WTC11 (cell line): Measurements from ENCODE around the gene WDR53. TPM values are rescaled to one million over a fixed set of nuclear protein-coding genes. Genes with fewer than 3 reads are reported as not detected.
"Not testable (repeated sequence)": the region's sequence is repeated elsewhere in the genome, so short reads cannot be mapped to it uniquely, and the experiment has no call there.

Experiments used
- ATAC-seq: fragments of 200-7000 bp; cut with Tn5 transposase; 2 replicates; pipeline ENCODE4 v1.10.0; 2021; ENCODE audit warnings: mild to moderate bottlenecking, moderate library complexity
- CTCF ChIA-PET: fragments of 300-600 bp; sonication (Branson Sonifier 250); formaldehyde crosslinking; loops from one replicate; lab custom pipeline; 2021; ENCODE audit warnings: antibody characterized with exemption; lab: Charles Lee
- POLR2A ChIA-PET: fragments of 350-600 bp; sonication (Branson Sonifier 250); formaldehyde crosslinking; loops from one replicate; lab custom pipeline; 2021; ENCODE audit warnings: antibody characterized with exemption; lab: Charles Lee
- DNase-seq: peaks from one replicate; pipeline ENCODE4 v3.0.0; 2021; ENCODE audit warnings: low spot score
- H3K27ac Mint-ChIP-seq: 2 replicates; pipeline ENCODE4 v1.8.0; 2021; ENCODE audit warnings: mixed read lengths
- H3K27me3 Mint-ChIP-seq: 2 replicates; pipeline ENCODE4 v1.8.0; 2021; ENCODE audit warnings: low read depth, mild to moderate bottlenecking, moderate library complexity, mixed read lengths
- H3K36me3 Mint-ChIP-seq: 2 replicates; pipeline ENCODE4 v1.8.0; 2021; ENCODE audit warnings: mixed read lengths
- H3K4me1 Mint-ChIP-seq: 2 replicates; pipeline ENCODE4 v1.8.0; 2022; ENCODE audit warnings: mixed read lengths
- H3K4me3 Mint-ChIP-seq: 2 replicates; pipeline ENCODE4 v1.8.0; 2021; ENCODE audit warnings: mild to moderate bottlenecking, moderate library complexity, mixed read lengths
- H3K9me3 Mint-ChIP-seq: 2 replicates; pipeline ENCODE4 v1.8.0; 2021; ENCODE audit warnings: mixed read lengths
- ATF2 ChIP-seq: sonication (generic); formaldehyde crosslinking; IDR thresholded peaks from 2 replicates; pipeline ENCODE4 v1.8.1; 2022; ENCODE audit warnings: low read depth, missing genetic modification reagents, borderline replicate concordance
- ATF3 ChIP-seq: sonication (generic); formaldehyde crosslinking; conservative IDR thresholded peaks from 2 replicates; pipeline ENCODE4 v1.8.1; 2022; ENCODE audit warnings: mild to moderate bottlenecking, missing genetic modification reagents
- CBFB ChIP-seq: sonication (generic); formaldehyde crosslinking; IDR thresholded peaks from 2 replicates; pipeline ENCODE4 v1.8.1; 2022; ENCODE audit warnings: mild to moderate bottlenecking, low read depth, missing genetic modification reagents
- CREB1 ChIP-seq: sonication (generic); formaldehyde crosslinking; IDR thresholded peaks from 2 replicates; pipeline ENCODE4 v1.8.0; 2023; ENCODE audit warnings: mild to moderate bottlenecking, missing genetic modification reagents
- CTCF ChIP-seq: fragments of 200-600 bp; IDR thresholded peaks from 2 replicates; pipeline ENCODE4 v1.8.0; 2022; ENCODE audit warnings: antibody characterized with exemption
- E2F5 ChIP-seq: sonication (generic); formaldehyde crosslinking; IDR thresholded peaks from 2 replicates; pipeline ENCODE4 v1.8.1; 2022; ENCODE audit warnings: mild to moderate bottlenecking, moderate library complexity, missing genetic modification reagents
- OVOL2 ChIP-seq: fragments of 250-450 bp; sonication (Bioruptor Pico); IDR thresholded peaks from 2 replicates; pipeline ENCODE4 v1.9.0; 2021; ENCODE audit warnings: mild to moderate bottlenecking, borderline replicate concordance
- TEAD4 ChIP-seq: sonication (generic); formaldehyde crosslinking; IDR thresholded peaks from 2 replicates; pipeline ENCODE4 v1.8.0; 2022; ENCODE audit warnings: mild to moderate bottlenecking, missing genetic modification reagents
- USF1 ChIP-seq: sonication (generic); formaldehyde crosslinking; IDR thresholded peaks from 2 replicates; pipeline ENCODE4 v1.8.0; 2022; ENCODE audit warnings: mild to moderate bottlenecking, missing genetic modification reagents
- ZMAT4 ChIP-seq: fragments of 250-450 bp; sonication (Bioruptor Pico); IDR thresholded peaks from 2 replicates; pipeline ENCODE4 v1.9.0; 2021; ENCODE audit warnings: mild to moderate bottlenecking
- ZNF263 ChIP-seq: sonication (generic); formaldehyde crosslinking; IDR thresholded peaks from 2 replicates; pipeline ENCODE4 v1.8.1; 2022; ENCODE audit warnings: low read depth, mild to moderate bottlenecking, moderate library complexity, missing genetic modification reagents
- ZNF317 ChIP-seq: sonication (generic); formaldehyde crosslinking; IDR thresholded peaks from 2 replicates; pipeline ENCODE4 v1.8.1; 2023; ENCODE audit warnings: low read depth, mild to moderate bottlenecking, moderate library complexity, missing genetic modification reagents, borderline replicate concordance
- ZNF396 ChIP-seq: fragments of 250-450 bp; sonication (Bioruptor Pico); IDR thresholded peaks from 2 replicates; pipeline ENCODE4 v1.8.0; 2021; ENCODE audit warnings: mild to moderate bottlenecking, moderate library complexity, borderline replicate concordance
- ZNF425 ChIP-seq: fragments of 250-450 bp; sonication (Bioruptor Pico); conservative IDR thresholded peaks from 2 replicates; pipeline ENCODE4 v1.9.0; 2021; ENCODE audit warnings: mild to moderate bottlenecking
- ZNF532 ChIP-seq: fragments of 250-450 bp; sonication (Bioruptor Pico); IDR thresholded peaks from 2 replicates; pipeline ENCODE4 v1.9.0; 2021; ENCODE audit warnings: mild to moderate bottlenecking, borderline replicate concordance
- total RNA-seq: library from RNA; stranded (reverse); gene quantifications from 3 replicates; pipeline ENCODE4 v1.2.3, GENCODE V29; 2021

Gene WDR53
- total RNA-seq, 1 experiment from 2014 or later = 21.4 TPM

GRCh38 chr3:196511646-196512425 is 56.5 kb downstream of the WDR53 start:
- not testable (repeated sequence) for H3K27ac Mint-ChIP-seq, ATAC-seq, H3K4me1 Mint-ChIP-seq, DNase-seq, H3K4me3 Mint-ChIP-seq, H3K27me3 Mint-ChIP-seq
- H3K36me3 Mint-ChIP-seq = peaks cover 11% of the 10 kb centered on the region
- CTCF ChIA-PET = interaction anchor here (3.1 kb wide), 1 partner anchor 11 kb away, joined by 12 read pairs; no protein-coding TSS in a partner anchor
- peaks cover 25% of the 10 kb centered on the region for H3K9me3 Mint-ChIP-seq
- POLR2A ChIA-PET = interaction anchor here (0.7 kb wide), 2 partner anchors 56 to 71 kb away, joined by 4 to 5 read pairs; no protein-coding TSS in a partner anchor

GRCh38 chr3:196511108-196511507 is 57.2 kb downstream of the WDR53 start:
- ATAC-seq, DNase-seq, H3K27ac Mint-ChIP-seq, H3K27me3 Mint-ChIP-seq, H3K4me3 Mint-ChIP-seq, POLR2A ChIA-PET, H3K4me1 Mint-ChIP-seq: not testable (repeated sequence)
- CTCF ChIA-PET = interaction anchor here (1.5 kb wide), 1 partner anchor 18 kb away, joined by 3 read pairs; no protein-coding TSS in a partner anchor
- H3K36me3 Mint-ChIP-seq = peaks cover 13% of the 10 kb centered on the region
- H3K9me3 Mint-ChIP-seq = peaks cover 28% of the 10 kb centered on the region

GRCh38 chr3:196506687-196507086 is 61.7 kb downstream of the WDR53 start:
- CTCF ChIA-PET = interaction anchor here (1.7 kb wide), 1 partner anchor 16 kb away, joined by 6 read pairs; no protein-coding TSS in a partner anchor
- ATAC-seq = no peak
- H3K36me3 Mint-ChIP-seq = peaks cover 18% of the 10 kb centered on the region
- H3K27ac Mint-ChIP-seq = no peak overlapping the region
- no peak for DNase-seq
- H3K27me3 Mint-ChIP-seq = no peaks in the 10 kb centered on the region
- peaks cover 4% of the 10 kb centered on the region; the same call in 1 of the 2 replicates for H3K4me1 Mint-ChIP-seq
- H3K9me3 Mint-ChIP-seq = peaks cover 19% of the 10 kb centered on the region
- POLR2A ChIA-PET = no interaction called here
- no peak overlapping the region for H3K4me3 Mint-ChIP-seq
- TF ChIP-seq ZNF317 (no peak), CBFB (CRISPR knock-in tag) (no peak), ZNF425 (CRISPR knock-in tag) (no peak), OVOL2 (no peak), E2F5 (CRISPR knock-in tag) (no peak), ZNF263 (CRISPR knock-in tag) (no peak), ZNF532 (CRISPR knock-in tag) (no peak), TEAD4 (CRISPR knock-in tag) (no peak), USF1 (no peak), CREB1 (CRISPR knock-in tag) (no peak), ATF2 (CRISPR knock-in tag) (no peak), ZNF396 (CRISPR knock-in tag) (no peak), CTCF (no peak), ATF3 (CRISPR knock-in tag) (no peak), ZMAT4 (no peak)
